Liver (tissue), 9 donors: Measurements from ENCODE around the gene TH. TPM values are rescaled to one million over a fixed set of nuclear protein-coding genes. Genes with fewer than 3 reads are reported as not detected.
A peak's percentile ranks its signal among the peaks of the same experiment; 100 is the strongest.

Experiments used
- DNase-seq: peaks from one replicate; pipeline ENCODE4 v3.0.0-alpha.2; 2017; ENCODE audit warnings: low spot score
- H3K27ac ChIP-seq, 2 donors: one replicate each; pipeline ENCODE4 v1.7.0; 2013; ENCODE audit warnings: inconsistent platforms in 2 of 2, low read length in 2 of 2, control low read depth in 1 of 2, low read depth in 1 of 2, mild to moderate bottlenecking in 1 of 2
- H3K27me3 ChIP-seq, 4 donors: one replicate each; pipeline versions ENCODE4 v1.6.1 to v1.7.0; 2013; ENCODE audit warnings: low read length in 3 of 4, inconsistent platforms in 1 of 4, mild to moderate bottlenecking in 1 of 4, moderate library complexity in 1 of 4; ENCODE audit not compliant: control insufficient read depth in 4 of 4, insufficient read depth in 4 of 4
- H3K36me3 ChIP-seq, 4 donors: one replicate each; pipeline versions ENCODE4 v1.6.1 to v1.7.0; 2013; ENCODE audit warnings: low read length in 3 of 4, mild to moderate bottlenecking in 3 of 4, low read depth in 1 of 4, moderate library complexity in 1 of 4; ENCODE audit not compliant: control insufficient read depth in 4 of 4, insufficient read depth in 3 of 4
- H3K4me1 ChIP-seq, 4 donors: one replicate each; pipeline versions ENCODE4 v1.6.1 to v1.7.0; 2013; ENCODE audit warnings: low read length in 3 of 4, mild to moderate bottlenecking in 3 of 4, moderate library complexity in 1 of 4; ENCODE audit not compliant: control insufficient read depth in 4 of 4, insufficient read depth in 4 of 4
- H3K4me3 ChIP-seq, 3 donors: one replicate each; pipeline versions ENCODE4 v1.6.1 to v1.7.0; 2013; ENCODE audit warnings: low read length in 3 of 3, control low read depth in 1 of 3, low read depth in 1 of 3, mild to moderate bottlenecking in 1 of 3
- H3K9ac ChIP-seq, 2 donors: one replicate each; pipeline ENCODE4 v1.7.0; 2013; ENCODE audit warnings: low read length in 2 of 2, mild to moderate bottlenecking in 2 of 2, moderate library complexity in 2 of 2, control low read depth in 1 of 2, low read depth in 1 of 2
- H3K9me3 ChIP-seq, 4 donors: one replicate each; pipeline versions ENCODE4 v1.6.1 to v1.7.0; 2013; ENCODE audit warnings: low read length in 3 of 4; ENCODE audit not compliant: control insufficient read depth in 4 of 4
- CTCF ChIP-seq: fragments of 150-350 bp; IDR thresholded peaks from 2 replicates; pipeline ENCODE4 v1.5.1; 2017; ENCODE audit warnings: improper control_type of control experiment, low read depth, low read length; ENCODE audit not compliant: missing input control
- EGR1 ChIP-seq, 2 donors: IDR thresholded peaks; 2 replicates each; pipeline ENCODE4 v1.6.1; 2016 to 2018; ENCODE audit warnings: antibody characterized with exemption in 2 of 2, low read depth in 2 of 2
- FOXA1 ChIP-seq: IDR thresholded peaks from 2 replicates; pipeline ENCODE4 v1.6.1; 2016; ENCODE audit warnings: antibody characterized with exemption
- FOXA2 ChIP-seq: IDR thresholded peaks from 2 replicates; pipeline ENCODE4 v1.6.1; 2016; ENCODE audit warnings: antibody characterized with exemption
- GABPA ChIP-seq, 2 donors: IDR thresholded peaks in 1 of 2; conservative IDR thresholded peaks in 1 of 2; 2 replicates each; pipeline ENCODE4 v1.6.1; 2016; ENCODE audit warnings: antibody characterized with exemption in 2 of 2, mild to moderate bottlenecking in 1 of 2, moderate library complexity in 1 of 2
- HNF4A ChIP-seq, 2 donors: conservative IDR thresholded peaks; 2 replicates each; pipeline ENCODE4 v1.6.1; 2016; ENCODE audit warnings: antibody characterized with exemption in 2 of 2, mild to moderate bottlenecking in 2 of 2
- HNF4G ChIP-seq: IDR thresholded peaks from 2 replicates; pipeline ENCODE4 v1.6.1; 2016; ENCODE audit warnings: antibody characterized with exemption
- JUND ChIP-seq, 2 donors: IDR thresholded peaks; 2 replicates each; pipeline ENCODE4 v1.6.1; 2016; ENCODE audit warnings: antibody characterized with exemption in 2 of 2
- MAX ChIP-seq: IDR thresholded peaks from 2 replicates; pipeline ENCODE4 v1.6.1; 2016; ENCODE audit warnings: antibody characterized with exemption
- NR2F2 ChIP-seq: IDR thresholded peaks from 2 replicates; pipeline ENCODE4 v1.6.1; 2016; ENCODE audit warnings: antibody characterized with exemption
- RAD21 ChIP-seq, 2 donors: IDR thresholded peaks; 2 replicates each; pipeline ENCODE4 v1.6.1; 2016; ENCODE audit warnings: antibody characterized with exemption in 2 of 2, mild to moderate bottlenecking in 2 of 2
- RXRA ChIP-seq, 2 donors: IDR thresholded peaks; 2 replicates each; pipeline ENCODE4 v1.6.1; 2017 to 2018; ENCODE audit warnings: antibody characterized with exemption in 2 of 2, mild to moderate bottlenecking in 1 of 2
- TAF1 ChIP-seq: conservative IDR thresholded peaks from 2 replicates; pipeline ENCODE4 v1.6.1; 2016; ENCODE audit warnings: antibody characterized with exemption, mild to moderate bottlenecking
- YY1 ChIP-seq: IDR thresholded peaks from 2 replicates; pipeline ENCODE4 v1.6.1; 2016; ENCODE audit warnings: antibody characterized with exemption, mild to moderate bottlenecking
- WGBS: extraction: QIAGEN DNeasy Blood & Tissue Kit; methylation state at CpG from one replicate; pipeline ENCODE4 v1.1.7; 2013; 5-methylcytosine and 5-hydroxymethylcytosine counted together
- polyA plus RNA-seq, 2 donors: library from polyadenylated mRNA; stranded (reverse) in 1 of 2; unstranded in 1 of 2; fragments of 200-250 nt in 1 of 2; fragments of >200 nt in 1 of 2; fragmentation: Nextera tagmentation in 1 of 2; extraction: Ambion mirVana in 1 of 2; gene quantifications; one replicate each; pipeline versions ENCODE4 v1.2.1 to v1.2.3, GENCODE V29; 2013 to 2015
- total RNA-seq, 2 donors: library from RNA; depleted of rRNA; stranded (reverse); fragments of >200 nt; gene quantifications; one replicate each; pipeline ENCODE4 v1.2.3, GENCODE V29; 2014
- TF ChIP-seq, protein P1 (sequence below): IDR thresholded peaks from 2 replicates; pipeline ENCODE4 v1.6.1; 2016; ENCODE audit warnings: antibody characterized with exemption, mild to moderate bottlenecking
- donor health status: healthy.
- donor health status: healthy.
- donor health status: healthy.
- donor health status: healthy.
- donor health status: healthy.

The TH gene
- total and polyA plus RNA-seq, 4 donors: 0.13 to 0.24 TPM; not detected in 2

DNA sequence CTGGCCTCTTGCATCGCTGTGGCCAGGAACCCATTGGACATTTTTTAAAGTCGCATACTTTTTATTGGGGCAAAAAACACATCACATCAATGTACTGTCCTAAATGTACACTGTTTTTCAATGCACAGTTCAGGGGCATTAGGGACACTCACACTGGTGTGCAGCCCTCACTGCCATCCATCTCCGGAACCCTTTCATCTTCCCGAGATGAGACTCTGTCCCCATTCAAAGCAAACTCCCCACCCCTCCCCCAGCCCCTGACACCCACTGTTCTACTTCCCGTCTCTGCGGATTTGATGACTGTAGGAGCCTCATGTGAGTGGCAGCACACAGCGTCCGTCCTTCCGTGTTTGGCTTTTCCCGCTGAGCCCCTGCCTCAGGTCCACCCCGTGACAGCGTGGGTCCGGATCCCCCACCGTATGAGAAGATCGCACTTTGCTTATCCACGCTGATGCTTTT lies 41.8 kb upstream of the TH start:
- Histone ChIP-seq H3K9ac (no peak overlapping the region), H3K36me3 (no peaks in the 10 kb centered on the region), H3K9me3 (no peaks in the 10 kb centered on the region), H3K27me3 (no peaks in the 10 kb centered on the region), H3K4me1 (peaks cover 0 to 9% (median 3%) of the 10 kb centered on the region in 4 donors), H3K27ac (no peak overlapping the region), H3K4me3 (no peak overlapping the region)
- peak; percentile 32 for DNase-seq
- 49% methylated on average over 16 of the region's 16 CpGs for WGBS
- TF ChIP-seq CTCF (no peak), YY1 (no peak), TAF1 (no peak), HNF4G (no peak), MAX (no peak), GABPA (IDR thresholded peaks at IDR 0.05 in 1 of 2, conservative IDR thresholded peaks at IDR 0.05 in 1 of 2) (no peak), EGR1 (IDR thresholded peaks at IDR 0.05; ENCODE audit: low read depth in 2 of 2) (no peak), RAD21 (IDR thresholded peaks at IDR 0.05) (no peak)
- TF ChIP-seq, protein P1, sequence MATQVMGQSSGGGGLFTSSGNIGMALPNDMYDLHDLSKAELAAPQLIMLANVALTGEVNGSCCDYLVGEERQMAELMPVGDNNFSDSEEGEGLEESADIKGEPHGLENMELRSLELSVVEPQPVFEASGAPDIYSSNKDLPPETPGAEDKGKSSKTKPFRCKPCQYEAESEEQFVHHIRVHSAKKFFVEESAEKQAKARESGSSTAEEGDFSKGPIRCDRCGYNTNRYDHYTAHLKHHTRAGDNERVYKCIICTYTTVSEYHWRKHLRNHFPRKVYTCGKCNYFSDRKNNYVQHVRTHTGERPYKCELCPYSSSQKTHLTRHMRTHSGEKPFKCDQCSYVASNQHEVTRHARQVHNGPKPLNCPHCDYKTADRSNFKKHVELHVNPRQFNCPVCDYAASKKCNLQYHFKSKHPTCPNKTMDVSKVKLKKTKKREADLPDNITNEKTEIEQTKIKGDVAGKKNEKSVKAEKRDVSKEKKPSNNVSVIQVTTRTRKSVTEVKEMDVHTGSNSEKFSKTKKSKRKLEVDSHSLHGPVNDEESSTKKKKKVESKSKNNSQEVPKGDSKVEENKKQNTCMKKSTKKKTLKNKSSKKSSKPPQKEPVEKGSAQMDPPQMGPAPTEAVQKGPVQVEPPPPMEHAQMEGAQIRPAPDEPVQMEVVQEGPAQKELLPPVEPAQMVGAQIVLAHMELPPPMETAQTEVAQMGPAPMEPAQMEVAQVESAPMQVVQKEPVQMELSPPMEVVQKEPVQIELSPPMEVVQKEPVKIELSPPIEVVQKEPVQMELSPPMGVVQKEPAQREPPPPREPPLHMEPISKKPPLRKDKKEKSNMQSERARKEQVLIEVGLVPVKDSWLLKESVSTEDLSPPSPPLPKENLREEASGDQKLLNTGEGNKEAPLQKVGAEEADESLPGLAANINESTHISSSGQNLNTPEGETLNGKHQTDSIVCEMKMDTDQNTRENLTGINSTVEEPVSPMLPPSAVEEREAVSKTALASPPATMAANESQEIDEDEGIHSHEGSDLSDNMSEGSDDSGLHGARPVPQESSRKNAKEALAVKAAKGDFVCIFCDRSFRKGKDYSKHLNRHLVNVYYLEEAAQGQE: no peak

DNA sequence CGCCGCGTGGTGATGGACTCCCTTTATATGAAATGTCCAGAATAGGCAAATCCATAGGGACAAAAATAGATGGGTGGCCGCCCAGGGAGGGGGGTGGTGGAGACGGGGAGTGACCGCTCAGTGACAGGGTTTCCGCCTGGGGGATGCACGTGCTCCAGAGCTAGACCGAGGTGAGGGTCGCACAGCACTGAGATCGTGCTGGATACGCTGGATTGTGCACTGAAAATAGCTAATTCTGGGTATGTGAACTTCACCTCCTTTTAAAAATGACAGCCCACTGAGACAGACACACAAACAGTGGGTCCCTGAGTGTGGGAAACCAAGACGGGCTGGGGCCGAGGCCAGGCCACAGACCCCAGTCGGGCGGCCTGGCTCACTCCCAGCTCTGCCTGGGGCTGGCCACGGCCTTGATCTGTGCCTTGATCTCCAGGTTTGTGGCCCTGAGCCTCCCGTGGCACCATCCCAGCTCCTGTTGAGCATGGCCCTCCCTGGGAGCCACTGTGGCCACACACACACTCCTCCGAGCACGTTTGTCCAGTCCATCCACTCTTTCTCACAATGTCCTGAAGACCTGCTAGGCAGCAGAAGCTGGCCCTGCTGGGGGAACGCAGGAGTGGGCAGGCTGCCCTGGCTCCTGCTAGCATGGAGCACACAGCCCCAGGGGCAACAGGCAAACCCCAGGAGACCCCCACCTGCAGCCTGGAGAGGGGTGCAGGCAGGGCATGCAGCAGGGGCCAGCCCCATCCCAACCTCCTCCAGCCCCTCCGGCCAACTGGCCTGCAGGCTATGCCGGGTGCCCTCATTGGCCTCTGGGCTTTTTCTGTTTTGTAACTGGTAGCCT lies 41.0 kb upstream of the TH start:
- Histone ChIP-seq H3K27me3 (no peaks in the 10 kb centered on the region), H3K9me3 (no peaks in the 10 kb centered on the region), H3K9ac (no peak overlapping the region), H3K4me3 (no peak overlapping the region), H3K4me1 (peaks cover 0 to 9% (median 3%) of the 10 kb centered on the region in 4 donors), H3K36me3 (no peaks in the 10 kb centered on the region), H3K27ac (no peak overlapping the region)
- 78% methylated on average over 23 of the region's 23 CpGs for WGBS
- TF ChIP-seq TAF1 (no peak), RAD21 (IDR thresholded peaks at IDR 0.05) (no peak), FOXA2 (no peak), NR2F2 (no peak), CTCF (no peak), MAX (no peak), JUND (IDR thresholded peaks at IDR 0.05) (no peak), YY1 (no peak), RXRA (IDR thresholded peaks at IDR 0.05) (no peak), HNF4A (conservative IDR thresholded peaks at IDR 0.05) (no peak), HNF4G (no peak), EGR1 (IDR thresholded peaks at IDR 0.05; ENCODE audit: low read depth in 2 of 2) (no peak), FOXA1 (no peak)
- DNase-seq: no peak
